Measurements from ENCODE around the gene UBR4.

UBR4 gene

DNA sequence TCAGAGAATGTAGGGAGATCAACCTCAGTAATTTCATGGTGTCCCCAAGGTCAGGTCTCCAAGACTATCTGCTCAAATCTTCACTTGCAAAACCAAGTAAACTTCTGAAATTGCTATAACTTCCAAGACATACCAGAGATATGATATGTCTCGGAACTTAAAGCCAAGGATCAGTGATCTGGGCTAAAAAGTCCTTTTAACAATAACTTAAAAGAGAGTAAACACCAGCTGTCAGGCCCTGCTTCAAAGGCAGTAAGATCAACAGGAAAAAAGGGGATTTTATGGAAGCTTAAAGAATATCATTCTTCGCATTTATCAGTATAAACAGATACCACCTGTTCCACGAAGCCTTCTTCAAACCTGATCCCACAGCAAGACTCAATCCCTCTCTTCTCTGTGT, 13.7 kb downstream of the UBR4 start:
- TF ChIP-seq, protein P1, sequence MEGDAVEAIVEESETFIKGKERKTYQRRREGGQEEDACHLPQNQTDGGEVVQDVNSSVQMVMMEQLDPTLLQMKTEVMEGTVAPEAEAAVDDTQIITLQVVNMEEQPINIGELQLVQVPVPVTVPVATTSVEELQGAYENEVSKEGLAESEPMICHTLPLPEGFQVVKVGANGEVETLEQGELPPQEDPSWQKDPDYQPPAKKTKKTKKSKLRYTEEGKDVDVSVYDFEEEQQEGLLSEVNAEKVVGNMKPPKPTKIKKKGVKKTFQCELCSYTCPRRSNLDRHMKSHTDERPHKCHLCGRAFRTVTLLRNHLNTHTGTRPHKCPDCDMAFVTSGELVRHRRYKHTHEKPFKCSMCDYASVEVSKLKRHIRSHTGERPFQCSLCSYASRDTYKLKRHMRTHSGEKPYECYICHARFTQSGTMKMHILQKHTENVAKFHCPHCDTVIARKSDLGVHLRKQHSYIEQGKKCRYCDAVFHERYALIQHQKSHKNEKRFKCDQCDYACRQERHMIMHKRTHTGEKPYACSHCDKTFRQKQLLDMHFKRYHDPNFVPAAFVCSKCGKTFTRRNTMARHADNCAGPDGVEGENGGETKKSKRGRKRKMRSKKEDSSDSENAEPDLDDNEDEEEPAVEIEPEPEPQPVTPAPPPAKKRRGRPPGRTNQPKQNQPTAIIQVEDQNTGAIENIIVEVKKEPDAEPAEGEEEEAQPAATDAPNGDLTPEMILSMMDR (conservative IDR thresholded peaks at IDR 0.05; ENCODE audit: low read depth) = no peak
- ChIA-PET CTCF (no interaction called here), POLR2A (ENCODE audit: low non-redundant PET) (interaction anchor here (0.7 kb wide), 1 partner anchor 68 kb away, joined by 5 read pairs; no protein-coding TSS in a partner anchor)
- no peak for DNase-seq (ENCODE audit: low spot score)
- no peak overlapping the region for H3K27ac ChIP-seq

DNA sequence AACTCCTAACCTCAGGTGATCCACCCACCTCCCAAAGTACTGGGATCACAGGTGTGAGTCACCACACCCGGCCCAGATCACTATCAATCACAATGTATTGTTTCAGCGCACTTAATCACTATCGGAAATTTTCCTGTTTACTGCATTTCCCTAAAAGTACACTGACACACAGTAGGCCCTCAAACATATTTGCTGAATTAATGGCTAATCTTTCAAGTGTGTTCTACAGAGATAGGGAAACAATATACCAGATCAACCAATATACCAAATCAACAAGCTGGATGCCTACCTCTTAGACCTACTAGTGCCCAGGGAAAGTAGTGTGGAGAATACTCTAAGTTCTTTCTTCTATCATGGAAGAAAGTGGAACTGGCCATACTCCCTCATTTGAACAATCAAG, 17.1 kb downstream of the UBR4 start:
- no peak overlapping the region for H3K27ac ChIP-seq
- no peak for DNase-seq (ENCODE audit: low spot score)
- ChIA-PET POLR2A (ENCODE audit: low non-redundant PET) (no interaction called here), CTCF (no interaction called here)
- TF ChIP-seq, protein P1 (conservative IDR thresholded peaks at IDR 0.05; ENCODE audit: low read depth) = no peak

DNA sequence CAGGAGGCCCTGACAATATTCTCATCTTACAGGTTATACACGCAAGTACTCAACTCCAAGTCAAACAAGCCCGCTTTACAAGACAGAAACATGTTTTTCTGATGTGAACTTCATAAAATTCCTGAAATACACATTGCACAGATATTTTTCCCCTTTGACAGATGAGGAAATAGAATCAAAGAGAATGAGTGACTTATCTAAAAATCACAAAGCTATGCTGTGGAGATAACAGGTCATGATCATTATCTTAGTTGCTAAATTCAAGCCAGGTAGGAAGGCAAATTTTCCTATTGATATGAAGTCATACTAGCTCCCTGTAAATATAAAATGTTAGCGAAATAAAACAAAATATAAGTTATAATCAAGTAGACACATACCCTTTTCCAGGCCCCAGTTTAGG, 18.3 kb downstream of the UBR4 start:
- TF ChIP-seq, protein P1 (conservative IDR thresholded peaks at IDR 0.05; ENCODE audit: low read depth) = no peak
- ChIA-PET POLR2A (ENCODE audit: low non-redundant PET) (no interaction called here), CTCF (no interaction called here)
- no peak overlapping the region for H3K27ac ChIP-seq
- no peak for DNase-seq (ENCODE audit: low spot score)

DNA sequence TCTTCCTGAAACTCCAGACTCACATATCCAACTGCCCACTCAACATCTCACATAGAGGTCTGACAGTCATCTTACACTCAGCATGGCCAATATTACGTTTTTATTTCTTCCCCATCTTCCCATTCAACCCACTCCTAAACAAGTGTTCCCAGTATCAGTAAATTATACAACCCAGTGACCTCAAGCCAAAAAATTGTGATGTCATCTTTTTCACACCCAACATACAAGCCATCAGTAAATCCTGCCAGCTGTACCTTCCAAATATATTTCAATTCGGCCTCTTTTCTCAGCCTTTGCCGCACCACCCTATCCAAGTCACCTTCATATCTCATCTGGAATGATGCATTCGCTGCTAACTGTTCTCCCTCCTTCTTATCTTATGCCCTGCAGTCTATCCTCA, 19.6 kb downstream of the UBR4 start:
- no peak for DNase-seq (ENCODE audit: low spot score)
- ChIA-PET POLR2A (ENCODE audit: low non-redundant PET) (no interaction called here), CTCF (no interaction called here)

DNA sequence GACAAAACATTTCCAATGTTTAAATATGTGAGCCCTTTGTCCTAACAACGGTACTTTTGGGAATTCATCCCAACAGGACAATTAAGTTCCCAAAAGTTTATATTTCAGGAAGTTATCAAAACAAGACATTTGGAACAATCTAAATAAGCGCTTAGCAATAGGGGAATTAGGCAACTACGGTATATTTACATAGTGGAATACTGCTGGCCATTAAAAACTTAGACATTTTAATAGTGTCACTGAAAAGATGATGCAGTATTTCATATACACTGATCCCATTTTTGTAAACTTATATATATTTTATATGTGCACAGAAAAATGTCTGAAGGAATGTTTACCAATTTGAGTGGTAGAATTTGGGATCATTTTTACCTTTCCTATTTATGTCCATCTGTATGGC, 20.8 kb downstream of the UBR4 start:
- CTCF ChIA-PET = no interaction called here
- TF ChIP-seq, protein P1 (conservative IDR thresholded peaks at IDR 0.05; ENCODE audit: low read depth) = no peak
- no peak overlapping the region for H3K27ac ChIP-seq
- no peak for DNase-seq (ENCODE audit: low spot score)
- POLR2A ChIA-PET (ENCODE audit: low non-redundant PET) = no interaction called here

More for the DNA sequence above, 19.6 kb downstream of the UBR4 start:
- TF ChIP-seq, protein P1 (conservative IDR thresholded peaks at IDR 0.05; ENCODE audit: low read depth) = no peak
- no peak overlapping the region for H3K27ac ChIP-seq

DNA sequence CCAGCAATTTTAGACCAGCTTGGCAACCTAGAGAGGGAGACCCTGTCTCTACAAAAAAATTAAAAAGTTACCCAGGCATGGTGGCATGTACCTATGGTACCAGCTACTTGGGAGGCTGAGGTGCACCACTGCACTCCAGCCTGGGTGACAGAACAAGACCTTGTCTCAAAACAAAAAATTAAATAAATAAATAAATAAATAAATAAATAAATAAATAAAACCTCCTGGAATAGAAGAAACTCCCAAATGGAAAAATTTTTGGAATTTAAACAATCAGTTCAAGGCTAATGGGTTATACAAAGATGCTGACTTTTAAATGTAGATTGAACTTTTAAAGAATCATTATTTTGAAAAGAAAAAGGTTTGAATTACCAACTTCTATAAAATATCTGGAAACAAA, 22.2 kb downstream of the UBR4 start:
- TF ChIP-seq, protein P1 (conservative IDR thresholded peaks at IDR 0.05; ENCODE audit: low read depth) = no peak
- CTCF ChIA-PET = no interaction called here
- DNase-seq (ENCODE audit: low spot score) = no peak
- no peak overlapping the region for H3K27ac ChIP-seq
- POLR2A ChIA-PET (ENCODE audit: low non-redundant PET) = no interaction called here

DNA sequence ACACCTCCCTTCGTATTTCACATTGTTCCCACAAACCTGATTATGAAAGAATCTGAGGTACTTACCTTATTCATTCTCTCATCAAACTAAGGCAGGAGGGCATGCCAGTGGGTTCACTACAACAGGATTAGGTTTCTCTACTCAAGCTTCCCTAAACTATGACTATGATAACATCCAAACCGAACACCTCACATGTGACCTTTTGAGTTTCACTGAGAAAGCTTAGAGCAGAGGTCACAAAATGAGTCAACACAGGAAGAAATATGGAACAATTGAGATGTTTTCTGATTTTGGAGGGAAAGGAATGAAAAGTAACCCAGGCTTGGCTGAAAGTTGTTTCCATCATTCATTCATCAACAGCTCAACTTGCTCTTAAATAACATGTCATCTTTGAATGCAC, 24.1 kb downstream of the UBR4 start:
- TF ChIP-seq, protein P1 (conservative IDR thresholded peaks at IDR 0.05; ENCODE audit: low read depth) = no peak
- ChIA-PET CTCF (no interaction called here), POLR2A (ENCODE audit: low non-redundant PET) (no interaction called here)
- no peak for DNase-seq (ENCODE audit: low spot score)
- H3K27ac ChIP-seq = no peak overlapping the region
